Progenitor cell of endocrine pancreas (in vitro differentiated cells): Measurements from ENCODE around the gene SOX3. TPM values are rescaled to one million over a fixed set of nuclear protein-coding genes. Genes with fewer than 3 reads are reported as not detected.
A peak's percentile ranks its signal among the peaks of the same experiment; 100 is the strongest.

Source experiments
- DNase-seq: peaks from one replicate; pipeline ENCODE4 v3.0.0; 2021; ENCODE audit warnings: low spot score; ENCODE audit not compliant: unreplicated experiment
- H3K27ac Mint-ChIP-seq: 2 replicates; pipeline ENCODE4 v1.8.0; 2021; ENCODE audit warnings: mild to moderate bottlenecking, moderate library complexity, mixed read lengths
- H3K27me3 Mint-ChIP-seq: 2 replicates; pipeline ENCODE4 v1.8.0; 2021; ENCODE audit warnings: mixed read lengths
- H3K36me3 Mint-ChIP-seq: 2 replicates; pipeline ENCODE4 v1.8.0; 2022; ENCODE audit warnings: mixed read lengths; ENCODE audit not compliant: insufficient read depth
- H3K4me1 Mint-ChIP-seq: 2 replicates; pipeline ENCODE4 v1.8.0; 2021; ENCODE audit warnings: low read depth, mixed read lengths
- H3K4me3 Mint-ChIP-seq: 2 replicates; pipeline ENCODE4 v1.8.0; 2021; ENCODE audit warnings: low read depth, mild to moderate bottlenecking, moderate library complexity, mixed read lengths
- H3K9me3 Mint-ChIP-seq: 2 replicates; pipeline ENCODE4 v1.8.0; 2021; ENCODE audit warnings: low read depth, mixed read lengths
- long read RNA-seq: library from polyadenylated mRNA; unstranded; transcript quantifications from one replicate; pipeline ENCODE4 v2.0.0, GENCODE V29; 2020
- total RNA-seq: library from RNA; stranded (reverse); gene quantifications from 2 replicates; pipeline ENCODE4 v1.2.1, GENCODE V29; 2021
- TF ChIP-seq, protein P1 (sequence below): fragments of 200-600 bp; sonication (generic); IDR thresholded peaks from one replicate; pipeline ENCODE4 v1.5.0; 2021; ENCODE audit warnings: antibody characterized with exemption, mild to moderate bottlenecking; ENCODE audit not compliant: unreplicated experiment

The SOX3 gene
- total RNA-seq = 21.7 and 24.3 TPM in 2 replicates
- long read RNA-seq = 0 reads

DNA sequence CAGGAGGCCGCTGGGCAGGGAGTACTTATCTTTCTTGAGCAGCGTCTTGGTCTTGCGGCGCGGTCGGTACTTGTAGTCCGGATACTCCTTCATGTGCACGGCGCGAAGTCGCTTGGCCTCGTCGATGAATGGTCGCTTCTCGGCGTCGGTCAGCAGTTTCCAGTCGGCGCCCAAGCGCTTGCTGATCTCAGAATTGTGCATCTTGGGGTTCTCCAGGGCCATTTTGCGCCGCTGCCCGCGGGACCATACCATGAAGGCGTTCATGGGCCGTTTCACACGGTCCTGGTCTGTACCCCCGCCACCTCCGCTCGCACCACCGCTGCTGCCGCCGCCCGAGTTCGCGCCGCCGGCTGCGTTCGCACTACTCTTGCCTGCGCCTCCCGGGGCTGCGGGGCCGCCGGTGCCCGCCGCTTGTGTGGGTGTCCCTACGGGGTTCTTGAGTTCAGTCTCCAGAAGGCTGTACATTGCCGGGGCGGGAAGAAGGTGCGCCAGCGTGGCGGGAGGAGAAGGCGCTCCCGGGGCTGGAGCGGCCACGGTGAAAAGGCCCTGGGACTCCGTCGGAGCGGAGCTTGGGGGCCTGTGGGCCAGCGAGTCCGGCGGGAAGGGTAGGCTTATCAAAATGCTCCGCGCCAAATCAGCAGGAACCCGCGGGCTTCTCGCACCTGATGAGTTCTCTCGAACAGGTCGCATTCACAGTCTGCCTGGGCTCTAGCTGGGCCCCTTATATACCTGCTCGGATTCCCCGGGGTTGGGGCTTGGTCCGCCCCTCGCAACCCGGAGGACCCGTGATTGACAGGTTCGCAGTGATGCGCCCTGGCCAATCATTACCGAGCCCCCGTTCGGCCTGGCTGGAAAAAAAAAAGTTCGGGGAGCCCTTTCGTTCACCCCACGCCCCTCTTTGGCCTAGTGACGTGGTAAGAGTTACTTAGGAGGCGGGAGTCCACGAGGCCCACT, at the start of gene SOX3:
TSS of gene SOX3 (minus strand) at position 699 of the 954 bp plus-strand sequence. CDS start at position 690, 9 bp downstream.
- Mint-ChIP-seq H3K9me3 (no peaks in the 10 kb centered on the region), H3K36me3 (no peaks in the 10 kb centered on the region), H3K4me3 (peak within 1 kb of the TSS; percentile 78), H3K4me1 (peaks cover 33% of the 10 kb centered on the region), H3K27me3 (peaks cover 80% of the 10 kb centered on the region), H3K27ac (peak within 1 kb of the TSS; percentile 84)
- DNase-seq = no peak
- TF ChIP-seq, protein P1, sequence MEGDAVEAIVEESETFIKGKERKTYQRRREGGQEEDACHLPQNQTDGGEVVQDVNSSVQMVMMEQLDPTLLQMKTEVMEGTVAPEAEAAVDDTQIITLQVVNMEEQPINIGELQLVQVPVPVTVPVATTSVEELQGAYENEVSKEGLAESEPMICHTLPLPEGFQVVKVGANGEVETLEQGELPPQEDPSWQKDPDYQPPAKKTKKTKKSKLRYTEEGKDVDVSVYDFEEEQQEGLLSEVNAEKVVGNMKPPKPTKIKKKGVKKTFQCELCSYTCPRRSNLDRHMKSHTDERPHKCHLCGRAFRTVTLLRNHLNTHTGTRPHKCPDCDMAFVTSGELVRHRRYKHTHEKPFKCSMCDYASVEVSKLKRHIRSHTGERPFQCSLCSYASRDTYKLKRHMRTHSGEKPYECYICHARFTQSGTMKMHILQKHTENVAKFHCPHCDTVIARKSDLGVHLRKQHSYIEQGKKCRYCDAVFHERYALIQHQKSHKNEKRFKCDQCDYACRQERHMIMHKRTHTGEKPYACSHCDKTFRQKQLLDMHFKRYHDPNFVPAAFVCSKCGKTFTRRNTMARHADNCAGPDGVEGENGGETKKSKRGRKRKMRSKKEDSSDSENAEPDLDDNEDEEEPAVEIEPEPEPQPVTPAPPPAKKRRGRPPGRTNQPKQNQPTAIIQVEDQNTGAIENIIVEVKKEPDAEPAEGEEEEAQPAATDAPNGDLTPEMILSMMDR = no peak

GRCh38 chrX:140548985-140549384, 44.1 kb upstream of the SOX3 start:
- no peak for DNase-seq
- Mint-ChIP-seq H3K27ac (no peak overlapping the region), H3K4me1 (peaks cover 10% of the 10 kb centered on the region), H3K9me3 (no peaks in the 10 kb centered on the region), H3K27me3 (peaks cover 34% of the 10 kb centered on the region), H3K4me3 (no peak overlapping the region), H3K36me3 (no peaks in the 10 kb centered on the region)
- TF ChIP-seq, protein P1 = no peak

- no peaks in the 10 kb centered on the region for H3K9me3 Mint-ChIP-seq
- TF ChIP-seq, protein P1 = no peak
- H3K4me1 Mint-ChIP-seq = peaks cover 7% of the 10 kb centered on the region
- no peaks in the 10 kb centered on the region for H3K36me3 Mint-ChIP-seq
- peaks cover 40% of the 10 kb centered on the region for H3K27me3 Mint-ChIP-seq
- H3K4me3 Mint-ChIP-seq = no peak overlapping the region
- peak overlapping the region; percentile 2 for H3K27ac Mint-ChIP-seq
- no peak for DNase-seq
Observed at GRCh38 chrX:140526171-140526570, 21.3 kb upstream of the SOX3 start.

- Mint-ChIP-seq H3K4me1 (peaks cover 9% of the 10 kb centered on the region), H3K27me3 (peaks cover 42% of the 10 kb centered on the region), H3K4me3 (no peak overlapping the region), H3K9me3 (no peaks in the 10 kb centered on the region), H3K36me3 (no peaks in the 10 kb centered on the region), H3K27ac (no peak overlapping the region)
- no peak for DNase-seq
- TF ChIP-seq, protein P1 = no peak
Observed at GRCh38 chrX:140525448-140525847, 20.6 kb upstream of the SOX3 start.

DNA sequence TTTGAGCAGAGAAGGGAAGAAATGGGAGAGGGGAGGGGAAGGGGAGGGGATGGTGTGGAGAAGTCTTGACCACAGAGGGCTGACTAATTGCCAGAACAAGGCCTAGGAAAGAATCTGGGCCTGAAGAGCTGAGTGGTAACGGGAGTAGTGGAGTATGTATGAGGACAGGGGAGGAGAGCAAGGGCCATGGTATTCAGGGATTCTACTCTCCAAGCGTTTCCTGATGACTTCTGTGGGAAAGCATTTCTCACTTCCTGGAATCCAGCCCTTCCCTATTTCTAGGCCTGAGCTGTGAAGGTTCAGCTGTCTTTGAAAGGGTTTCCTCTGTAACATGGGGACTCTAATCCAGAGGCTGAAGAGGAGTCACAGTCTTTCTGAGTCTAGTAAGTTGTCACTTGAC, 19.7 kb upstream of the SOX3 start:
- DNase-seq = no peak
- Mint-ChIP-seq H3K9me3 (no peaks in the 10 kb centered on the region), H3K27ac (no peak overlapping the region), H3K4me3 (no peak overlapping the region), H3K27me3 (peaks cover 47% of the 10 kb centered on the region), H3K36me3 (no peaks in the 10 kb centered on the region), H3K4me1 (peaks cover 10% of the 10 kb centered on the region)
- TF ChIP-seq, protein P1 = no peak
